ENCODE data around the gene OR10AG1. TPM values are rescaled to one million over a fixed set of nuclear protein-coding genes. Genes with fewer than 3 reads are reported as not detected.

OR10AG1 gene
- total RNA-seq (2012; rRNA removed) = not detected in 2 replicates

- Histone ChIP-seq H3K9me3 (replicated peaks; ENCODE audit: low read length) (peaks cover 6% of the 10 kb centered on the region), H3K4me3 (ENCODE audit: low read length) (no peak within 1 kb of the TSS), H3K4me2 (ENCODE audit: low read length) (no peak within 1 kb of the TSS), H3K9ac (ENCODE audit: low read depth, low read length) (no peak within 1 kb of the TSS), H3K4me1 (ENCODE audit: control insufficient read depth, insufficient read depth, low read length) (no peaks in the 10 kb centered on the region), H3K27me3 (ENCODE audit: control insufficient read depth, insufficient read depth, low read length) (no peaks in the 10 kb centered on the region), H3K36me3 (ENCODE audit: insufficient read depth, low read length) (no peaks in the 10 kb centered on the region)
Observed at GRCh38 chr11:55969845-55970244, at the start of gene OR10AG1. TSS of gene OR10AG1 (minus strand) at chr11:55969945. CDS start at chr11:55969907, 38 bp downstream.

GRCh38 chr11:56013805-56014204, 44.1 kb upstream of the OR10AG1 start:
- Histone ChIP-seq H3K4me3 (ENCODE audit: low read length) (no peak overlapping the region), H3K36me3 (ENCODE audit: insufficient read depth, low read length) (no peaks in the 10 kb centered on the region)

GRCh38 chr11:56010716-56011115, 41.0 kb upstream of the OR10AG1 start:
- Histone ChIP-seq H3K4me3 (ENCODE audit: low read length) (no peak overlapping the region), H3K27me3 (ENCODE audit: control insufficient read depth, insufficient read depth, low read length) (no peaks in the 10 kb centered on the region), H3K4me2 (ENCODE audit: low read length) (no peak overlapping the region), H3K4me1 (ENCODE audit: control insufficient read depth, insufficient read depth, low read length) (no peaks in the 10 kb centered on the region), H3K36me3 (ENCODE audit: insufficient read depth, low read length) (no peaks in the 10 kb centered on the region), H3K9ac (ENCODE audit: low read depth, low read length) (no peak overlapping the region), H3K9me3 (replicated peaks; ENCODE audit: low read length) (peaks cover 5% of the 10 kb centered on the region)

More at GRCh38 chr11:56013805-56014204, 44.1 kb upstream of the OR10AG1 start:
- H3K27me3 ChIP-seq (ENCODE audit: control insufficient read depth, insufficient read depth, low read length) = no peaks in the 10 kb centered on the region
- peaks cover 5% of the 10 kb centered on the region for H3K9me3 ChIP-seq (replicated peaks; ENCODE audit: low read length)
- no peak overlapping the region for H3K4me2 ChIP-seq (ENCODE audit: low read length)
- H3K4me1 ChIP-seq (ENCODE audit: control insufficient read depth, insufficient read depth, low read length) = no peaks in the 10 kb centered on the region
- no peak overlapping the region for H3K9ac ChIP-seq (ENCODE audit: low read depth, low read length)

- Histone ChIP-seq H3K9ac (ENCODE audit: low read depth, low read length) (no peak within 1 kb of the TSS), H3K4me1 (ENCODE audit: control insufficient read depth, insufficient read depth, low read length) (no peaks in the 10 kb centered on the region), H3K27me3 (ENCODE audit: control insufficient read depth, insufficient read depth, low read length) (no peaks in the 10 kb centered on the region), H3K36me3 (ENCODE audit: insufficient read depth, low read length) (no peaks in the 10 kb centered on the region), H3K4me2 (ENCODE audit: low read length) (no peak within 1 kb of the TSS), H3K9me3 (replicated peaks; ENCODE audit: low read length) (no peaks in the 10 kb centered on the region), H3K4me3 (ENCODE audit: low read length) (no peak within 1 kb of the TSS)
Observed at GRCh38 chr11:55994525-55994924, 24.8 kb upstream of the OR10AG1 start, which contains the start of gene OR5F1. TSS of gene OR5F1 (minus strand) at chr11:55994625. CDS start at chr11:55994625, 0 bp downstream.

GRCh38 chr11:55970935-55971334, 1.2 kb upstream of the OR10AG1 start:
- Histone ChIP-seq H3K4me3 (ENCODE audit: low read length) (no peak overlapping the region), H3K9me3 (replicated peaks; ENCODE audit: low read length) (peaks cover 6% of the 10 kb centered on the region), H3K4me1 (ENCODE audit: control insufficient read depth, insufficient read depth, low read length) (no peaks in the 10 kb centered on the region), H3K27me3 (ENCODE audit: control insufficient read depth, insufficient read depth, low read length) (no peaks in the 10 kb centered on the region), H3K9ac (ENCODE audit: low read depth, low read length) (no peak overlapping the region), H3K36me3 (ENCODE audit: insufficient read depth, low read length) (no peaks in the 10 kb centered on the region), H3K4me2 (ENCODE audit: low read length) (no peak overlapping the region)

GRCh38 chr11:55967914-55968313, 1.8 kb downstream of the OR10AG1 start:
- Histone ChIP-seq H3K27me3 (ENCODE audit: control insufficient read depth, insufficient read depth, low read length) (no peaks in the 10 kb centered on the region), H3K4me2 (ENCODE audit: low read length) (no peak overlapping the region), H3K9me3 (replicated peaks; ENCODE audit: low read length) (peaks cover 3% of the 10 kb centered on the region), H3K4me3 (ENCODE audit: low read length) (no peak overlapping the region), H3K9ac (ENCODE audit: low read depth, low read length) (no peak overlapping the region), H3K4me1 (ENCODE audit: control insufficient read depth, insufficient read depth, low read length) (no peaks in the 10 kb centered on the region), H3K36me3 (ENCODE audit: insufficient read depth, low read length) (no peaks in the 10 kb centered on the region)

GRCh38 chr11:55966391-55966790, 3.4 kb downstream of the OR10AG1 start:
- Histone ChIP-seq H3K27me3 (ENCODE audit: control insufficient read depth, insufficient read depth, low read length) (no peaks in the 10 kb centered on the region), H3K9me3 (replicated peaks; ENCODE audit: low read length) (peaks cover 3% of the 10 kb centered on the region), H3K9ac (ENCODE audit: low read depth, low read length) (no peak overlapping the region), H3K4me2 (ENCODE audit: low read length) (no peak overlapping the region), H3K4me3 (ENCODE audit: low read length) (no peak overlapping the region), H3K36me3 (ENCODE audit: insufficient read depth, low read length) (no peaks in the 10 kb centered on the region), H3K4me1 (ENCODE audit: control insufficient read depth, insufficient read depth, low read length) (no peaks in the 10 kb centered on the region)

- Histone ChIP-seq H3K4me1 (ENCODE audit: control insufficient read depth, insufficient read depth, low read length) (no peaks in the 10 kb centered on the region), H3K27me3 (ENCODE audit: control insufficient read depth, insufficient read depth, low read length) (no peaks in the 10 kb centered on the region), H3K9ac (ENCODE audit: low read depth, low read length) (no peak overlapping the region), H3K36me3 (ENCODE audit: insufficient read depth, low read length) (no peaks in the 10 kb centered on the region), H3K9me3 (replicated peaks; ENCODE audit: low read length) (no peaks in the 10 kb centered on the region), H3K4me2 (ENCODE audit: low read length) (no peak overlapping the region), H3K4me3 (ENCODE audit: low read length) (no peak overlapping the region)
Observed at GRCh38 chr11:55956521-55956920, 13.2 kb downstream of the OR10AG1 start.

- Histone ChIP-seq H3K36me3 (ENCODE audit: insufficient read depth, low read length) (no peaks in the 10 kb centered on the region), H3K4me2 (ENCODE audit: low read length) (no peak overlapping the region), H3K4me3 (ENCODE audit: low read length) (no peak overlapping the region), H3K9ac (ENCODE audit: low read depth, low read length) (no peak overlapping the region), H3K27me3 (ENCODE audit: control insufficient read depth, insufficient read depth, low read length) (no peaks in the 10 kb centered on the region), H3K4me1 (ENCODE audit: control insufficient read depth, insufficient read depth, low read length) (no peaks in the 10 kb centered on the region), H3K9me3 (replicated peaks; ENCODE audit: low read length) (no peaks in the 10 kb centered on the region)
Observed at GRCh38 chr11:55949330-55949729, 20.4 kb downstream of the OR10AG1 start.

- H3K4me2 ChIP-seq (ENCODE audit: low read length) = no peak overlapping the region
- H3K27me3 ChIP-seq (ENCODE audit: control insufficient read depth, insufficient read depth, low read length) = no peaks in the 10 kb centered on the region
- no peaks in the 10 kb centered on the region for H3K36me3 ChIP-seq (ENCODE audit: insufficient read depth, low read length)
- H3K9me3 ChIP-seq (replicated peaks; ENCODE audit: low read length) = no peaks in the 10 kb centered on the region
- no peak overlapping the region for H3K9ac ChIP-seq (ENCODE audit: low read depth, low read length)
- no peaks in the 10 kb centered on the region for H3K4me1 ChIP-seq (ENCODE audit: control insufficient read depth, insufficient read depth, low read length)
- H3K4me3 ChIP-seq (ENCODE audit: low read length) = no peak overlapping the region
Observed at GRCh38 chr11:55942785-55943392, 26.9 kb downstream of the OR10AG1 start.

GRCh38 chr11:55936300-55936699, 33.4 kb downstream of the OR10AG1 start, which contains the start of gene OR5I1:
TSS of gene OR5I1 (minus strand) at chr11:55936400. CDS start at chr11:55936400, 0 bp downstream.
- Histone ChIP-seq H3K4me3 (ENCODE audit: low read length) (no peak within 1 kb of the TSS), H3K9ac (ENCODE audit: low read depth, low read length) (no peak within 1 kb of the TSS), H3K4me2 (ENCODE audit: low read length) (no peak within 1 kb of the TSS), H3K27me3 (ENCODE audit: control insufficient read depth, insufficient read depth, low read length) (no peaks in the 10 kb centered on the region), H3K9me3 (replicated peaks; ENCODE audit: low read length) (no peaks in the 10 kb centered on the region), H3K36me3 (ENCODE audit: insufficient read depth, low read length) (no peaks in the 10 kb centered on the region), H3K4me1 (ENCODE audit: control insufficient read depth, insufficient read depth, low read length) (no peaks in the 10 kb centered on the region)

GRCh38 chr11:55920537-55920936, 49.2 kb downstream of the OR10AG1 start:
- no peaks in the 10 kb centered on the region for H3K36me3 ChIP-seq (ENCODE audit: insufficient read depth, low read length)
- peaks cover 5% of the 10 kb centered on the region for H3K9me3 ChIP-seq (replicated peaks; ENCODE audit: low read length)
- H3K9ac ChIP-seq (ENCODE audit: low read depth, low read length) = no peak overlapping the region
- no peaks in the 10 kb centered on the region for H3K4me1 ChIP-seq (ENCODE audit: control insufficient read depth, insufficient read depth, low read length)
- no peak overlapping the region for H3K4me2 ChIP-seq (ENCODE audit: low read length)
- H3K27me3 ChIP-seq (ENCODE audit: control insufficient read depth, insufficient read depth, low read length) = no peaks in the 10 kb centered on the region
- no peak overlapping the region for H3K4me3 ChIP-seq (ENCODE audit: low read length)

All from skeletal muscle satellite cell (primary cell).